IPS-18a (cell line): ENCODE data around the gene BRWD1.
"Not testable (repeated sequence)": the region's sequence is repeated elsewhere in the genome, so short reads cannot be mapped to it uniquely, and the experiment has no call there.

ENCODE experiments used
- H3K27ac ChIP-seq: one replicate; pipeline ENCODE4 v1.5.1; 2013; ENCODE audit warnings: low read length
- H3K27me3 ChIP-seq: one replicate; pipeline ENCODE4 v1.6.1; 2013; ENCODE audit warnings: mild to moderate bottlenecking, low read length; ENCODE audit not compliant: control insufficient read depth, insufficient read depth
- H3K36me3 ChIP-seq: one replicate; pipeline ENCODE4 v1.6.1; 2013; ENCODE audit warnings: low read depth, low read length; ENCODE audit not compliant: control insufficient read depth
- H3K4me1 ChIP-seq: one replicate; pipeline ENCODE4 v1.6.1; 2013; ENCODE audit warnings: low read depth, low read length; ENCODE audit not compliant: control insufficient read depth
- H3K4me3 ChIP-seq: one replicate; pipeline ENCODE4 v1.5.1; 2013; ENCODE audit warnings: low read length
- H3K9ac ChIP-seq: one replicate; pipeline ENCODE4 v1.6.1; 2013; ENCODE audit warnings: mild to moderate bottlenecking, low read length, moderate library complexity
- H3K9me3 ChIP-seq: one replicate; pipeline ENCODE4 v1.6.1; 2013; ENCODE audit warnings: low read depth, low read length; ENCODE audit not compliant: control insufficient read depth

The BRWD1 gene

GRCh38 chr21:39178421-39178820, 135.0 kb downstream of the BRWD1 start:
- no peak overlapping the region for H3K4me3 ChIP-seq
- no peaks in the 10 kb centered on the region for H3K9me3 ChIP-seq
- H3K27me3 ChIP-seq, result peaks cover 12% of the 10 kb centered on the region
- H3K4me1 ChIP-seq, result peaks cover 7% of the 10 kb centered on the region
- no peak overlapping the region for H3K9ac ChIP-seq
- H3K36me3 ChIP-seq, result peaks cover 46% of the 10 kb centered on the region
- no peak overlapping the region for H3K27ac ChIP-seq

- H3K27me3 ChIP-seq, result no peaks in the 10 kb centered on the region
- peaks cover 51% of the 10 kb centered on the region for H3K36me3 ChIP-seq
- H3K9me3 ChIP-seq, result no peaks in the 10 kb centered on the region
- no peak overlapping the region for H3K4me3 ChIP-seq
- H3K9ac ChIP-seq, result no peak overlapping the region
- no peak overlapping the region for H3K27ac ChIP-seq
- no peaks in the 10 kb centered on the region for H3K4me1 ChIP-seq
Observed at GRCh38 chr21:39176271-39176709, 137.1 kb downstream of the BRWD1 start.

DNA sequence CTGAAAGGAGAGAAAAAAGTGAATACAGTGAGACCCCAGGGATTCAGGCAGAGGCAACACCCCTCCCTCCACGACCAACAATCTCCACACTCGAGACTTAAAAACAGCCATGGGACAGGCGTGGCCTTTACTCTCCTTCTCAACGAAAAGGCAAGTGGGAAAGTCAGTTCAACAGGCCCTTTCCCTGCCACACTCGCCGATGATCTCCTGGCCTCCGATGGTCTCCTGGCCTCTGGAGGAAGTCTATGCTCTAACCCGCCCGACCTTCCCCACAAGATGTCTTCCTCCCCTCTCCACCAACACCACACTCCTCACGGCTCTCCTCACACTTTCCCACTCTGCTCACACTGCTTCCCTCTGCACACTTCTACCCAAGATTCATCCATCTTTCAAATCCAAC, 137.8 kb downstream of the BRWD1 start:
- peaks cover 51% of the 10 kb centered on the region for H3K36me3 ChIP-seq
- no peak overlapping the region for H3K27ac ChIP-seq
- H3K4me1 ChIP-seq, result no peaks in the 10 kb centered on the region
- no peaks in the 10 kb centered on the region for H3K27me3 ChIP-seq
- H3K9me3 ChIP-seq, result no peaks in the 10 kb centered on the region
- H3K4me3 ChIP-seq, result no peak overlapping the region
- H3K9ac ChIP-seq, result no peak overlapping the region

DNA sequence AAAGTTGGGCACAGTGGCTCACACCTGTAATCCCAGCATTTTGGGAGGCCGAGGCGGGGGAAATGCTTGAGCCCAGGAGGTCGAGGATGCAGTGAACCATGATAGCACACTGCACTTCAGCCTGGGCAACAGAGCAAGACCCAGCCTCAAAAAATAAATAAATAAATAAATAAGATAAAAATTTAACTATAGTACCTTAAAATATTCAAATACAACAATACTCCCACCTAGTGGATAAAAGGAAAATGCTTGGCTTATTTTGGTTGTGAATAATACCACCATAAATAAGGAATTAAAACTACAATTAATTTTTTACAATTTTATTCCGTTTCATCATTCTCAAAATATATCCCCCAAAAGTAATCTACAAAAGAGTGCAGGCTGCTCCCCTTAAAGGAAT, 138.3 kb downstream of the BRWD1 start:
- no peaks in the 10 kb centered on the region for H3K27me3 ChIP-seq
- H3K4me3 ChIP-seq, result no peak overlapping the region
- peaks cover 46% of the 10 kb centered on the region for H3K36me3 ChIP-seq
- no peaks in the 10 kb centered on the region for H3K4me1 ChIP-seq
- H3K9me3 ChIP-seq, result no peaks in the 10 kb centered on the region
- no peak overlapping the region for H3K27ac ChIP-seq
- H3K9ac ChIP-seq, result no peak overlapping the region

- Histone ChIP-seq H3K27me3 (no peaks in the 10 kb centered on the region), H3K36me3 (peaks cover 35% of the 10 kb centered on the region), H3K9ac (no peak overlapping the region), H3K4me1 (no peaks in the 10 kb centered on the region), H3K27ac (no peak overlapping the region), H3K4me3 (no peak overlapping the region), H3K9me3 (no peaks in the 10 kb centered on the region)
Observed at GRCh38 chr21:39173716-39174680, 139.4 kb downstream of the BRWD1 start.

DNA sequence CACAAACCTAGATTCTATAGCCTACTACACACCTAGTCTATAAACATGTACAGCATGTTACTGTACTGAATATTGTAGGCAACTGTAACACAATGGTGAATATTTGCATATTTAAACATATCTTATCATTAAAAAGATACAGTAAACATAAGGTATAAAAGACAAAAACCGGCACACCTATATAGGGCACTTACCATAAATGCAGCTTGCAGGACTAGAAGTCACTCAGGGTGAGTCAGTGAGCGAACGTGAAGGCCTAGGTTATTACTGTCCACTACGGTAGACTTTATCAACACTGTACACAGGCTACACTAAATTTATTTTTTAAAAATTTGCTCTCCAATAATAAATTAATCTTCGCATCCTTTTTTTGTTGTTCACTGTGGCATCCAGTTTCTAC, 143.5 kb downstream of the BRWD1 start:
- Histone ChIP-seq H3K27ac (no peak overlapping the region), H3K9ac (no peak overlapping the region), H3K27me3 (no peaks in the 10 kb centered on the region), H3K36me3 (peaks cover 18% of the 10 kb centered on the region), H3K4me1 (no peaks in the 10 kb centered on the region), H3K4me3 (no peak overlapping the region), H3K9me3 (no peaks in the 10 kb centered on the region)

GRCh38 chr21:39168800-39169199, 144.6 kb downstream of the BRWD1 start:
- Histone ChIP-seq H3K4me3 (no peak overlapping the region), H3K27me3 (no peaks in the 10 kb centered on the region), H3K27ac (no peak overlapping the region), H3K9me3 (peaks cover 3% of the 10 kb centered on the region), H3K4me1 (no peaks in the 10 kb centered on the region), H3K9ac (no peak overlapping the region), H3K36me3 (peaks cover 9% of the 10 kb centered on the region)

DNA sequence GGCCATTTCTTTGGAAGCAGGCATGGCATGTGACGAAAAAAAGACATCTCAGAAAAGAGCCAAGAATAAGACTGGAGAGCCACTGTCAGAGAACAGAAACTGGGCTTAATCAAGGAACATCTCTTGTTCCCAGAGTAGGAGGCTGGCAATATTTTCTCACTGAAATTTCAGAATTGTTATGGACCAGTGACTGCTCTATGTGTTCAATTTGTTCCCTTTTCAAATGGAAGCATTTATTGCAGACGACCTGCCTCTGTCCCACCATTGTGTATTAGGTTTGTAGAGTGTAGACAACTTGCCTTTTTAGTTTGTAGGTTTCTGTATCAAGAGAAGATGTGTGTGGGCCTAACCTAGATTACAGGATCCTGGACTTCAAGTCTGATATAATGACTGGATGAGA, 148.9 kb downstream of the BRWD1 start:
- H3K36me3 ChIP-seq, result no peaks in the 10 kb centered on the region

DNA sequence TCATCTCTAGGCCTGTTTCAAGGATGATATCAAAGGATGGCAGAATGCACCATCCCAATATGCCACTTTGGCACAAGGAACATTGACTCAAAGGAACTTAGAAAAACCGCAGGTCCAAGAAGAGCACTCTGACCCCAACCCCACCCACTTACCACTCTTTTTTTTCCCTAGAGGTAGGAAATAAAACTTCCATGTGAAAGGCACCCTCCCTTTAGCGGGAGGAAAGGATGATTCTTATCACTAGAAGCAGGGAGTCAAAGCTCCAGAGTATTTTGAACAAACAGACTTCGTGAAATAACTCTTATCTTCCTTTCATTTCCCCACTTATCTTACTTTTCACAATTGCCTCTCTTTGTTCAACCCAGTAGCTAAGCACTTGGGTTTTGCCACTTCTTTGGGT, 152.4 kb downstream of the BRWD1 start:
- Histone ChIP-seq H3K36me3 (no peaks in the 10 kb centered on the region), H3K4me3 (no peak overlapping the region), H3K27ac (no peak overlapping the region), H3K4me1 (no peaks in the 10 kb centered on the region), H3K9ac (no peak overlapping the region), H3K9me3 (peaks cover 3% of the 10 kb centered on the region), H3K27me3 (no peaks in the 10 kb centered on the region)

More for the DNA sequence above, 148.9 kb downstream of the BRWD1 start:
- Histone ChIP-seq H3K9me3 (peaks cover 3% of the 10 kb centered on the region), H3K27me3 (no peaks in the 10 kb centered on the region), H3K9ac (no peak overlapping the region), H3K27ac (no peak overlapping the region), H3K4me1 (no peaks in the 10 kb centered on the region), H3K4me3 (no peak overlapping the region)

DNA sequence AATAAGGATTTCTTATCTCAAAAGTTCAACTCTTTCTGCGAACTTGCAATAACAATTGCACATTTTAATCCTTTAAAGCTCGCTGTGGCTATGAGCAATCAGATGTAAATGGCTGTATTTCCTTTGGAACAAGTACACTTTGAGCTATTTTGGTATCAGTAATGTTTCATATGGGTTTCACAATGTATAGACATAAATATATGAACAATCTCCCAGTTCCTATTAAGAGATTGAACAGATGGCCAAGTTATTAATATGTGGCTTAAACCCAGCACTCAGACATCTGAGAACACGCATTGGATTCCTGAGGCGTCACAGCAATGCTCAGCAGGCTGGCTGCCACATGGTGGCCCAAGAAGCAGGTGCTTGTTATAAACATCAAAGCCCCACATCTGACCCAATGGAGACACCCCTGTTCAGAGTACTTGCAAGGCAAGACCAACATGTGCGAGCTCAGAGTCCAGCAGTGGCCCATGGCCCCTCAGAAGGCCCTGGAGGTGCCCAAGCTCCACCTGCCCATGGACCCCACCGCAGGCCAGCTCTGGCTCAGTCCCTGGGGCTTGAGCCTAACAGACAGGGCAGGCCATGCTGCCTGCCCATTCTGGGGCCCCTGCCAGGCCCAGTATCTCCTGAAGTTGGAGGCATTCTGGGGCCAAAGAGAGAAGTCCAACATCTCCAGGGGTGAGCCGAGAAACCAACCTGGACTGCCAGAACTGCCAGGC, 153.9 kb downstream of the BRWD1 start:
- peaks cover 2% of the 10 kb centered on the region for H3K9me3 ChIP-seq
- no peaks in the 10 kb centered on the region for H3K36me3 ChIP-seq
- H3K4me3 ChIP-seq, result no peak overlapping the region
- no peaks in the 10 kb centered on the region for H3K27me3 ChIP-seq
- H3K9ac ChIP-seq, result no peak overlapping the region
- no peaks in the 10 kb centered on the region for H3K4me1 ChIP-seq
- no peak overlapping the region for H3K27ac ChIP-seq

DNA sequence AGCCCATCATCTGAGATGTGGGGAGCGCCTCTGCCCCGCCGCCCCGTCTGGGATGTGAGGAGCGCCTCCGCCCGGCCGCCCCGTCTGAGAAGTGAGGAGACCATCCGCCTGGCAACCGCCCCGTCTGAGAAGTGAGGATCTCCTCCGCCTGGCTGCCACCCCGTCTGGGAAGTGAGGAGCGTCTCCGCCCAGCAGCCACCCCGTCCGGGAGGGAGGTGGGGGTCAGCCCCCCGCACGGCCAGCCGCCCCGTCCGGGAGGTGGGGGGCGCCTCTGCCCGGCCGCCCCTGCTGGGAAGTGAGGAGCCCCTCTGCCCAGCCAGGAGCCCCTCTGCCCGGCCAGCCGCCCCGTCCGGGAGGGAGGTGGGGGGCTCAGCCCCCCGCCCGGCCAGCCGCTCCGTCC, 156.2 kb downstream of the BRWD1 start:
- H3K27me3 ChIP-seq, H3K9ac ChIP-seq, H3K36me3 ChIP-seq, H3K4me1 ChIP-seq, H3K9me3 ChIP-seq, H3K4me3 ChIP-seq, H3K27ac ChIP-seq: not testable (repeated sequence)
